B cell (primary cell): ENCODE data around the gene RGS3. TPM values are rescaled to one million over a fixed set of nuclear protein-coding genes. Genes with fewer than 3 reads are reported as not detected.
A peak's percentile ranks its signal among the peaks of the same experiment; 100 is the strongest.

Experiments used
- ATAC-seq: fragments of 200-7000 bp; cut with Tn5 transposase; one replicate; pipeline ENCODE4 v1.10.0; 2021; ENCODE audit warnings: low read depth, mild to moderate bottlenecking, moderate number of reproducible peaks, moderate library complexity
- CTCF ChIA-PET: fragments of 350-600 bp; sonication (Branson Sonifier 250); formaldehyde crosslinking; loops from one replicate; lab custom pipeline; 2021; ENCODE audit warnings: antibody characterized with exemption, inconsistent platforms; lab: Charles Lee
- POLR2A ChIA-PET: fragments of 350-600 bp; sonication (Branson Sonifier 250); formaldehyde crosslinking; loops from one replicate; lab custom pipeline; 2021; ENCODE audit warnings: antibody characterized with exemption; lab: Charles Lee
- DNase-seq: peaks from one replicate; pipeline ENCODE4 v3.0.0; 2013
- H2AFZ ChIP-seq: 2 replicates; pipeline ENCODE4 v1.6.1; 2012; ENCODE audit warnings: mild to moderate bottlenecking, low read depth, low read length; ENCODE audit not compliant: insufficient read depth, poor library complexity, severe bottlenecking
- H3K27ac ChIP-seq, 2 donors: 1 replicate in 1 of 2; 2 replicates in 1 of 2; pipeline ENCODE4 v1.5.1; 2012 to 2013; ENCODE audit warnings: low read length in 2 of 2, mild to moderate bottlenecking in 2 of 2, moderate library complexity in 1 of 2
- H3K27me3 ChIP-seq, 4 experiments: fragments of 200-600 bp in 1 of 4; sonication (generic) in 1 of 4; replicated peaks in 1 of 4; 1 replicate in 2 of 4; 2 replicates in 2 of 4; pipeline versions ENCODE4 v1.6.1 to v1.7.0; 2013 to 2016; ENCODE audit warnings: low read length in 3 of 4, mild to moderate bottlenecking in 2 of 4, mixed read lengths in 1 of 4, moderate library complexity in 1 of 4; ENCODE audit not compliant: insufficient read depth in 4 of 4, control insufficient read depth in 3 of 4; ENCODE audit errors: control extremely low read depth in 1 of 4
- H3K36me3 ChIP-seq, 2 experiments: replicated peaks in 1 of 2; 1 replicate in 1 of 2; 2 replicates in 1 of 2; pipeline versions ENCODE4 v1.6.1 to v1.7.1; 2013; ENCODE audit warnings: low read length in 1 of 2; ENCODE audit not compliant: insufficient read depth in 2 of 2, control insufficient read depth in 1 of 2; ENCODE audit errors: control extremely low read depth in 1 of 2, extremely low read depth in 1 of 2
- H3K4me1 ChIP-seq, 2 donors: fragments of 200-600 bp in 1 of 2; sonication (generic) in 1 of 2; 1 replicate in 1 of 2; 2 replicates in 1 of 2; pipeline versions ENCODE4 v1.5.1 to v1.6.1; 2013 to 2017; ENCODE audit warnings: low read length in 2 of 2; ENCODE audit not compliant: control insufficient read depth in 2 of 2, insufficient read depth in 2 of 2
- H3K4me2 ChIP-seq: replicated peaks from 2 replicates; pipeline ENCODE3; 2012; ENCODE audit warnings: mild to moderate bottlenecking, low read depth, low read length; ENCODE audit not compliant: poor library complexity, severe bottlenecking
- H3K4me3 ChIP-seq, 5 experiments: fragments of 200-600 bp in 1 of 5; sonication (generic) in 1 of 5; 1 replicate in 3 of 5; 2 replicates in 2 of 5; pipeline versions ENCODE4 v1.5.1 to v1.7.0; 2011 to 2016; ENCODE audit warnings: low read length in 4 of 5, mild to moderate bottlenecking in 4 of 5, low read depth in 2 of 5, control low read depth in 1 of 5, moderate library complexity in 1 of 5; ENCODE audit not compliant: insufficient read depth in 1 of 5; ENCODE audit errors: control extremely low read depth in 1 of 5, extremely low read depth in 1 of 5
- H3K79me2 ChIP-seq: fragments of 200-600 bp; sonication (generic); one replicate; pipeline ENCODE4 v1.6.0; 2016; ENCODE audit warnings: low read length; ENCODE audit not compliant: control insufficient read depth, insufficient read depth
- H3K9ac ChIP-seq: fragments of 200-600 bp; sonication (generic); 2 replicates; pipeline ENCODE4 v1.6.1; 2017; ENCODE audit warnings: mild to moderate bottlenecking, low read length, moderate library complexity
- H3K9me3 ChIP-seq, 3 donors: one replicate each; pipeline versions ENCODE4 v1.6.1 to v1.7.1; 2013; ENCODE audit warnings: low read length in 2 of 3; ENCODE audit not compliant: control insufficient read depth in 2 of 3, insufficient read depth in 1 of 3; ENCODE audit errors: control extremely low read depth in 1 of 3
- H4K20me1 ChIP-seq: 2 replicates; pipeline ENCODE4 v1.6.0; 2012; ENCODE audit warnings: mild to moderate bottlenecking, low read length; ENCODE audit not compliant: insufficient read depth, control insufficient read depth, poor library complexity, severe bottlenecking
- H3K27ac Mint-ChIP-seq: one replicate; pipeline ENCODE4 v1.8.0; 2021; ENCODE audit warnings: mixed read lengths
- H3K27me3 Mint-ChIP-seq: one replicate; pipeline ENCODE4 v1.8.0; 2021; ENCODE audit warnings: mixed read lengths
- H3K4me1 Mint-ChIP-seq: one replicate; pipeline ENCODE4 v1.8.0; 2021; ENCODE audit warnings: mixed read lengths
- H3K4me3 Mint-ChIP-seq: one replicate; pipeline ENCODE4 v1.8.0; 2021; ENCODE audit warnings: mixed read lengths
- H3K9me3 Mint-ChIP-seq: one replicate; pipeline ENCODE4 v1.8.0; 2022; ENCODE audit warnings: mixed read lengths; ENCODE audit not compliant: insufficient read depth
- EZH2 ChIP-seq: IDR thresholded peaks from 2 replicates; pipeline ENCODE4 v1.6.1; 2012; ENCODE audit warnings: borderline replicate concordance, low read depth, mild to moderate bottlenecking, moderate library complexity, low read length; ENCODE audit not compliant: insufficient read depth, poor library complexity, severe bottlenecking
- WGBS: methylation state at CpG from one replicate; pipeline ENCODE4 v1.1.5; 2013; ENCODE audit warnings: missing lambda C conversion rate; ENCODE audit not compliant: insufficient coverage; 5-methylcytosine and 5-hydroxymethylcytosine counted together
- intact Hi-C: fragments of 100-400 bp; cut with micrococcal nuclease; formaldehyde crosslinking; loops from one replicate; pipeline ENCODE4 v1.10.0; 2022
- polyA plus RNA-seq: library from polyadenylated mRNA; depleted of rRNA; stranded (reverse); fragments of >200 nt; gene quantifications from 2 replicates; pipeline ENCODE4 v1.2.3, GENCODE V29; 2012
- total RNA-seq, 2 donors: library from RNA; stranded (reverse); fragments of 120-200 nt in 1 of 2; gene quantifications; 1 replicate in 1 of 2; 2 replicates in 1 of 2; pipeline versions ENCODE4 v1.2.3 to v1.2.4, GENCODE V29; 2013 to 2022
- TF ChIP-seq, protein P1 (sequence below): fragments of 200-600 bp; IDR thresholded peaks from one replicate; pipeline ENCODE4 v1.8.0; 2022; ENCODE audit warnings: antibody characterized with exemption, mild to moderate bottlenecking

The RGS3 gene
- total and polyA plus RNA-seq, 2 donors (not counting 1 experiment from before 2014, with no cell fraction given): 12.0 to 15.6 TPM

DNA sequence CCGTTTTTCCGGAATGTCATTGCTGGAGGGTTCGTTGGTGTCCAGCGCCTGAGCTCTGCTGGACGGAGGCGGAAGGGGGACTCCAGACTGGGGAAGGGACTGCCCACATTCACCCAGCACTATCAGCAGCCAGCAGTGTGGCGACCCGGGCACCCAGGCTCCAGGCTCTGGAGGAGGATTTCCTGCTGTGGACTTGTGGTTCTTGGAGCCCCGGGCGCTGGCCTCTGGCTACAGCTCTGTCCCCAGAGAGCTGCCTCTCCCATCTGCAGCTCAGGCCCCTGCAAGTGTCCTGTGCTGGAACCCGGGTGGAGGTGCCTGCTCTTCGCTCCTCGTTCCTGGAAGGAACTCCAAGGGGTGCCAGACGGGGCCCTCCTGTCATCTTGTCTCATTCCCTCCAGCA, 152.6 kb downstream of the RGS3 start:
- no peak overlapping the region for H3K27ac Mint-ChIP-seq
- H3K27me3 Mint-ChIP-seq: no peaks in the 10 kb centered on the region
- no peak overlapping the region for H3K4me3 Mint-ChIP-seq
- TF ChIP-seq, protein P1, sequence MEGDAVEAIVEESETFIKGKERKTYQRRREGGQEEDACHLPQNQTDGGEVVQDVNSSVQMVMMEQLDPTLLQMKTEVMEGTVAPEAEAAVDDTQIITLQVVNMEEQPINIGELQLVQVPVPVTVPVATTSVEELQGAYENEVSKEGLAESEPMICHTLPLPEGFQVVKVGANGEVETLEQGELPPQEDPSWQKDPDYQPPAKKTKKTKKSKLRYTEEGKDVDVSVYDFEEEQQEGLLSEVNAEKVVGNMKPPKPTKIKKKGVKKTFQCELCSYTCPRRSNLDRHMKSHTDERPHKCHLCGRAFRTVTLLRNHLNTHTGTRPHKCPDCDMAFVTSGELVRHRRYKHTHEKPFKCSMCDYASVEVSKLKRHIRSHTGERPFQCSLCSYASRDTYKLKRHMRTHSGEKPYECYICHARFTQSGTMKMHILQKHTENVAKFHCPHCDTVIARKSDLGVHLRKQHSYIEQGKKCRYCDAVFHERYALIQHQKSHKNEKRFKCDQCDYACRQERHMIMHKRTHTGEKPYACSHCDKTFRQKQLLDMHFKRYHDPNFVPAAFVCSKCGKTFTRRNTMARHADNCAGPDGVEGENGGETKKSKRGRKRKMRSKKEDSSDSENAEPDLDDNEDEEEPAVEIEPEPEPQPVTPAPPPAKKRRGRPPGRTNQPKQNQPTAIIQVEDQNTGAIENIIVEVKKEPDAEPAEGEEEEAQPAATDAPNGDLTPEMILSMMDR: no peak
- no peak for TF ChIP-seq EZH2
- Histone ChIP-seq H3K9ac (no peak overlapping the region), H3K4me1 (peaks cover 50 to 59% of the 10 kb centered on the region in 2 donors), H3K4me3 (no peak overlapping the region), H3K36me3 (no peaks in the 10 kb centered on the region), H3K27me3 (no peaks in the 10 kb centered on the region), H3K79me2 (no peaks in the 10 kb centered on the region), H3K9me3 (no peaks in the 10 kb centered on the region), H3K27ac (no peak overlapping the region), H3K4me2 (no peak overlapping the region), H4K20me1 (no peaks in the 10 kb centered on the region), H2AFZ (no peak overlapping the region)
- POLR2A ChIA-PET: interaction anchor here (2.5 kb wide), 1 partner anchor 10 kb away, joined by 5 read pairs; no protein-coding TSS in a partner anchor
- no peak for ATAC-seq
- CTCF ChIA-PET: interaction anchor here (1.4 kb wide), 1 partner anchor 22 kb away, joined by 3 read pairs; no protein-coding TSS in a partner anchor
- no peaks in the 10 kb centered on the region for H3K9me3 Mint-ChIP-seq
- 59% methylated on average over 10 of the region's 14 CpGs for WGBS
- peaks cover 54% of the 10 kb centered on the region for H3K4me1 Mint-ChIP-seq
- no peak for DNase-seq
- intact Hi-C loops: no loop called here

DNA sequence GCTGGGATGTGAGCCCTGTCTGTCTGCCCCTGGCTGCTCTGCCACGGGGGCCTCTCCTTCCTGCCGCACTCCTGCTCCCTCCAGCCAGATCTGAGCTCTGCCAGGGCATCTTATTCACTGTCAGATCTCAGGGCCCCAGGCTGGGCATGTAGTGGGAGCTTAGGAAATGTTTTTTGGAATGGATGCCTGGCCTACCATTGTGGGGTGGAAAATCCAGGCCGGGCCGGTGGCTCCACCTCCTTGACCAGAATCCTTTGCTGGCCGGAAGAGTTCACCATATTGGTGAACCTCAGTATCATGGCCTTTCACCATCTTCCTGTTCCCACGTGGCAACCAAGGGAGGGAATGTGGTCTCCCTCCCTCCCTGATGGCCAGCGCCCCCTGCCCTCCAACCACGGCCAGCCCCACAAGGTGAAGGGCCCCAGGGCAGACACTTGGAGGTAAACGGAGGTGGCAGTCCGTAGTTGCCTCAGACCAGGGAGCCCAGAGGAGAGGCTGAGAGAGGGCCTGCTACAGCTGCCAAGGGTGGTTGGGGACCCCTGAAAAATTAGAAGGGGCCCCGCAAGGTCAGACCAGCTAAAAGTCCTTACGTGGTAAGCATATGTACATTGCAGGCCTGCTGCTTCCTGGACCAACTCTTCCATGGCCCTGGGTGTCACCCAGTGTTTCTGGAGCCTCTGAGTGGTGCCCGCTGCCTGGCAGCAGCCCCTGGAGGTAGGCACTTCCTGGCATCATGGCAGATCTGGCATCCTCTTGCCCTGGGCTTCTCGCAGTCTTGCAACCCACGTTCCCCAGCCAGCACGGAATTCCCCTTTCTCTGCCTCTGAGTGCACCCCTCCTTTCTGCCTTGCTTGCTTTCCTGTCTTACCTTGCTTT, 153.3 kb downstream of the RGS3 start:
- ChIA-PET POLR2A (interaction anchor here (2.5 kb wide), 1 partner anchor 11 kb away, joined by 5 read pairs; no protein-coding TSS in a partner anchor), CTCF (interaction anchor here (1.2 to 1.4 kb wide), 2 partner anchors 23 to 26 kb away, joined by 3 to 4 read pairs; no protein-coding TSS in a partner anchor)
- Histone ChIP-seq H3K4me1 (peaks cover 50 to 59% of the 10 kb centered on the region in 2 donors), H3K4me2 (no peak overlapping the region), H3K9ac (no peak overlapping the region), H3K27me3 (no peaks in the 10 kb centered on the region), H2AFZ (peak overlapping the region; percentile 46), H4K20me1 (no peaks in the 10 kb centered on the region), H3K27ac (no peak overlapping the region), H3K9me3 (no peaks in the 10 kb centered on the region), H3K79me2 (no peaks in the 10 kb centered on the region), H3K36me3 (no peaks in the 10 kb centered on the region), H3K4me3 (no peak overlapping the region)
- intact Hi-C loops: no loop called here
- 66% methylated on average over 13 of the region's 16 CpGs for WGBS
- Mint-ChIP-seq H3K4me3 (no peak overlapping the region), H3K27me3 (no peaks in the 10 kb centered on the region), H3K9me3 (no peaks in the 10 kb centered on the region), H3K27ac (peak overlapping the region; percentile 6), H3K4me1 (peaks cover 56% of the 10 kb centered on the region)
- ATAC-seq (peak; percentile 37), DNase-seq (peak; percentile 35)
- TF ChIP-seq, protein P1: no peak
- no peak for TF ChIP-seq EZH2
